ENCODE data around the gene SLC35F3. TPM values are rescaled to one million over a fixed set of nuclear protein-coding genes. Genes with fewer than 3 reads are reported as not detected.
"Not testable (repeated sequence)": the region's sequence is repeated elsewhere in the genome, so short reads cannot be mapped to it uniquely, and the experiment has no call there.

The SLC35F3 gene
- total RNA-seq, 6 experiments from 2014 or later, result 0.26 to 0.58 (median 0.46) TPM

DNA sequence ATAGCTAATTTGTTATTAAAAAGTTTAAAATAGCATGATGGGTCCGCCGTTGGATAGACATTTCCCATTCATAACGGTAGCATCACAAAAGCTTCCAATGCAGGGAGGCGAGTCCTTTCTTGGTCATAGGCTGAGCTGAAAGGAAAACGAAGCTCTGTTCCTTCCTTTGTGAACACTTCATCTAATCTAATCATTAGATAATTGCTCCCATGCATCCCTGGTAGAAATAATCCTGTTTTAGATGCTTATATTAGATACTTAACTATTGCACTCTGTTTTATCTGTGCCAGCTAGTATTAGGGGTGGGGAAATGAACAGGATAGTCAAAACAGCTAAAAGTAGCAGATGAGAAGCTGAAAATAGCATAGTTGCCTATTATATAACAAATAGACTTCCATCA lies 215.0 kb downstream of the SLC35F3 start:
- no peaks in the 10 kb centered on the region for H3K36me3 Mint-ChIP-seq (ENCODE audit: low read depth)

DNA sequence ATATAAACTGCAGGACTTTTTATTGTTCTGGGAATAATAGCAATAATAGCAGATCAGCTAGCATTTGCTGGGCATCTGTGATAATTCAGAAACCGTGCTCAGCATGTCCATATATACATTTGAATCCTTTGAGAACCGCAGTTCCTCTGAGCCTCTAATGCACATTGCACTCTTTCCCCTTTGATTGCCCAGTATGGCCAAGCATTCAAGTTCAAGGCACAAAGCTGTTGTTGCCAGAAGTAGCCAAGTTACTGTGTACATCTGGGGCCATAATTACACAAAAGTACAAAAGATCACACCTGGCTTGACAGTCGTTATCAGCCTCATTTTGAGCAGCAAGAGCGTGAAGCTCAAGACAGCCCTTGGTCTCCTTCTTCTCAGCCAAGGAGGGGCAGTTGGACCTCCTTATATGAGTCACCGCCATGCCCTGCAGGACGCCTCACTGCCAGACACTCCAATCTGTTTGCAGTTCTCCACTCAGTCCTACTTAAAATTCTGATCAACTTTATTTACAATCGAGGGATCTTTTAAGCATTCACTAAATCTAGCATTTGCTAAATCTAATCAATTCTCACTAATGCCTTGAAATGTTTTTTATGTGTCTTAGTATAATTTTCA lies 216.0 kb downstream of the SLC35F3 start:
- no peaks in the 10 kb centered on the region for H3K36me3 Mint-ChIP-seq (ENCODE audit: low read depth)
- H3K27ac Mint-ChIP-seq, result no peak overlapping the region
- no peak overlapping the region for H3K4me3 Mint-ChIP-seq
- TF ChIP-seq, protein P1, sequence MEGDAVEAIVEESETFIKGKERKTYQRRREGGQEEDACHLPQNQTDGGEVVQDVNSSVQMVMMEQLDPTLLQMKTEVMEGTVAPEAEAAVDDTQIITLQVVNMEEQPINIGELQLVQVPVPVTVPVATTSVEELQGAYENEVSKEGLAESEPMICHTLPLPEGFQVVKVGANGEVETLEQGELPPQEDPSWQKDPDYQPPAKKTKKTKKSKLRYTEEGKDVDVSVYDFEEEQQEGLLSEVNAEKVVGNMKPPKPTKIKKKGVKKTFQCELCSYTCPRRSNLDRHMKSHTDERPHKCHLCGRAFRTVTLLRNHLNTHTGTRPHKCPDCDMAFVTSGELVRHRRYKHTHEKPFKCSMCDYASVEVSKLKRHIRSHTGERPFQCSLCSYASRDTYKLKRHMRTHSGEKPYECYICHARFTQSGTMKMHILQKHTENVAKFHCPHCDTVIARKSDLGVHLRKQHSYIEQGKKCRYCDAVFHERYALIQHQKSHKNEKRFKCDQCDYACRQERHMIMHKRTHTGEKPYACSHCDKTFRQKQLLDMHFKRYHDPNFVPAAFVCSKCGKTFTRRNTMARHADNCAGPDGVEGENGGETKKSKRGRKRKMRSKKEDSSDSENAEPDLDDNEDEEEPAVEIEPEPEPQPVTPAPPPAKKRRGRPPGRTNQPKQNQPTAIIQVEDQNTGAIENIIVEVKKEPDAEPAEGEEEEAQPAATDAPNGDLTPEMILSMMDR (IDR thresholded peaks at IDR 0.05), result no peak
- peaks cover 6% of the 10 kb centered on the region for H3K27me3 Mint-ChIP-seq (ENCODE audit: insufficient read depth)
- H3K4me1 Mint-ChIP-seq (ENCODE audit: low read depth), result peaks cover 11% of the 10 kb centered on the region
- H3K9me3 Mint-ChIP-seq, result no peaks in the 10 kb centered on the region
- DNase-seq, result no peak

More for the DNA sequence above, 215.0 kb downstream of the SLC35F3 start:
- DNase-seq, result no peak
- Mint-ChIP-seq H3K4me3 (no peak overlapping the region), H3K9me3 (no peaks in the 10 kb centered on the region), H3K4me1 (ENCODE audit: low read depth) (peaks cover 15% of the 10 kb centered on the region), H3K27me3 (ENCODE audit: insufficient read depth) (peaks cover 6% of the 10 kb centered on the region), H3K27ac (no peak overlapping the region)
- TF ChIP-seq, protein P1 (IDR thresholded peaks at IDR 0.05), result no peak

DNA sequence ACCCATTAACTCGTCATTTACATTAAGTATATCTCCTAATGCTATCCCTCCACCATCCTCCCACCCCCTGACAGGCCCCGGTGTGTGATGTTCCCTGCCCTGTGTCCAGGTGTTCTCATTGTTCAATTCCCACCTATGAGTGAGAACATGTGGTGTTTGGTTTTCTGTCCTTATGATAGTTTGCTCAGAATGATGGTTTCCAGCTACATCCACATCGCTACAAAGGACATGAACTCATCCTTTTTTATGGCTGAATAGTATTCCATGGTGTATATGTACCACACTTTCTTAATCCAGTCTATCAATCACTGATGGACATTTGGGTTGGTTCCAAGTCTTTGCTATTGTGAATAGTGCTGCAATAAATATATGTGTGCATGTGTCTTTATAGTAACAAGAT lies 217.2 kb downstream of the SLC35F3 start:
- not testable (repeated sequence) for H3K36me3 Mint-ChIP-seq (ENCODE audit: low read depth); DNase-seq; H3K4me3 Mint-ChIP-seq; H3K27ac Mint-ChIP-seq; H3K27me3 Mint-ChIP-seq (ENCODE audit: insufficient read depth); H3K9me3 Mint-ChIP-seq
- H3K4me1 Mint-ChIP-seq (ENCODE audit: low read depth), result peaks cover 15% of the 10 kb centered on the region

DNA sequence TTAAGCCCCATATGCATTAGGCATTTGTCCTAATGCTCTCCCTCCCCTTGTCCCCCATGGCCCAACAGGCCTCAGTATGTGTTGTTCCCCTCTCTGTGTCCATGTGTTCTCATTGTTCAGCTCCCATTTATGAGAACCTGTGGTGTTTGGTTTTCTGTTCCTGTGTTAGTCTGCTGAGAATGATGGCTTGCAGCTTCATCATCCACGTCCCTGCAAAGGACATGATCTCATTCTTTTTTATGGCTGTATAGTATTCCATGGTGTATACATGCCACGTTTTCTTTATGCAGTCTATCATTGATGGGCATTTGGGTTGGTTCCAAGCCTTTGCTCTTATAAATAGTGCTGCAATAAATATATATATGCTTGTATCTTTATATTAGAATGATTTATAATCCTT lies 218.1 kb downstream of the SLC35F3 start:
- H3K9me3 Mint-ChIP-seq; H3K36me3 Mint-ChIP-seq (ENCODE audit: low read depth); DNase-seq; H3K4me3 Mint-ChIP-seq; H3K27me3 Mint-ChIP-seq (ENCODE audit: insufficient read depth); H3K27ac Mint-ChIP-seq: not testable (repeated sequence)
- H3K4me1 Mint-ChIP-seq (ENCODE audit: low read depth), result peaks cover 15% of the 10 kb centered on the region

DNA sequence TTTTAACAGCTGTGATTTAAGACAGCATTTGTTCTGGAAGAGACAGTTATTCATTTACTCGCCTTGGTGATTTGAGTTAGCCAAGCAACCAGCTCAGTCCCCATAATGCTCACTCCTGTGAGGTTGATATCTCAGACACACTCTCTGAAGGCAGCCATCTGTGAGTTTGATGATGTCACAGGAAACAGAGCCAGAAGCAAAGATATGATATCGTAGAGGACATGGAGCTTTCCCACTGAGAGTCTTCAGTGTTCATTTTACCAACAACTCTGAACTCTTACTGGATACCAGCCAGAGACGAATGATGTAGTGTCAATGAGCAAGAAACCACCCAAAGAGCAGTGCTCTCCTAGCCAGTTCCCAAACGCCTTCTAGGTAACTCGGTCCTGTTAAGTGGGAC lies 219.4 kb downstream of the SLC35F3 start:
- peaks cover 2% of the 10 kb centered on the region; the same call in 1 of the 2 replicates for H3K27me3 Mint-ChIP-seq (ENCODE audit: insufficient read depth)
- peaks cover 15% of the 10 kb centered on the region for H3K4me1 Mint-ChIP-seq (ENCODE audit: low read depth)
- H3K9me3 Mint-ChIP-seq, result no peaks in the 10 kb centered on the region
- no peak overlapping the region for H3K4me3 Mint-ChIP-seq
- no peaks in the 10 kb centered on the region for H3K36me3 Mint-ChIP-seq (ENCODE audit: low read depth)
- TF ChIP-seq, protein P1 (IDR thresholded peaks at IDR 0.05), result no peak
- no peak for DNase-seq
- no peak overlapping the region for H3K27ac Mint-ChIP-seq

DNA sequence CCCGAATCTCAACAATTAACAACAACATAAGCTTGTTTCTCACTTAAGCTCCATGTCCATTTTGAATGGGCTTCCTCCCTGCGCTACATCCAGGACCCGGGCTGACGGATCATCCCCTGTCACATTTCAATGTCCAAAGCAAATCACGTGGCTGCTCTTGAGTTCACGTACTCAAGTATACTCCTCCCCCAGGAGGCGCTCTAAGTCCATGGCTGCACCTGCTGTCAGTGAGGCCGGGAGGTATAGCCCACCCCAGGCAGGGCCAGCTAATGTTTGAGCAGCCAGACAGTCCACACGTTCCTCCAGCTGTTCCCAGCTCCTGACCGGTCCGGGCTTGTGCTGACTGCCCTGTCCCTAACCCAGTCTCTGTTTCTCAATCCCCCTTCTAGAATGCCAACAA lies 220.8 kb downstream of the SLC35F3 start:
- Mint-ChIP-seq H3K27me3 (ENCODE audit: insufficient read depth) (peaks cover 2% of the 10 kb centered on the region; the same call in 1 of the 2 replicates), H3K4me3 (peak overlapping the region; percentile 23; the same call in 1 of the 2 replicates), H3K4me1 (ENCODE audit: low read depth) (peaks cover 15% of the 10 kb centered on the region), H3K27ac (no peak overlapping the region), H3K9me3 (no peaks in the 10 kb centered on the region), H3K36me3 (ENCODE audit: low read depth) (no peaks in the 10 kb centered on the region)
- TF ChIP-seq, protein P1 (IDR thresholded peaks at IDR 0.05), result peak; percentile 64
- DNase-seq, result no peak
